ENCODE data around the gene MT1G.
"Not testable (repeated sequence)": the region's sequence is repeated elsewhere in the genome, so short reads cannot be mapped to it uniquely, and the experiment has no call there.

MT1G gene

DNA sequence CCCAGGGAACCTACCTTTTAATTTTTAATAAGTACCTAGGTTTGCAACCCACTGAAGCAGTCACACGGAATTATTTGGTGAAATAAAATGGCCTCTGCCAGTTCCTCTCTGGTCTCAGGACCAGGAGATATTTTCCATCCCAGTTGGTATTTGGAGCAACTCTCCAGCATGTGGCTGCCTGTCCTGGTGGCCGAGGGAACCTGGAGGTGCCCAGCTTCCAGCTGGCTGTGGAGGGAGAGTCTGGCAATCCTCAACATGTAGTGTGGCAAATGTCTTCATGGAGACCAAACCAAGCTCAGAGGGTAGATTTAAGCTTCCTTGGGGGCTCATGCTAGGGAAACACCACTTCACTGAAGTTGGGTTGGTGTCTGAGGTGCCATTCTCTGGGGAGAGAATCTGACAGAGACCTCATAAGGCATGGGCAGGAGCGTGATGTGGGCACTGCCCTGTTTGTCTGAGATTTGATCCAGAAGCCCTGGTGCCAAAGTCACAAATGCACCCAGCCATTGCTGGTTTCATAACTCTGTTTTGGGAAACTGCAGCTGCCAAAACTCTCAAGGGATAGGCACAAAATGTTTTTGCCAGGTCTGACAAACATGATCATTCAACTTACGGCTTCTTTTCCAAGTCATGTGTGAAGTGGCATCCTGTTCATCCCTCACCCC lies 17.2 kb upstream of the MT1G start:
- no peak for DNase-seq (ENCODE audit: low read depth in 2 of 2)

DNA sequence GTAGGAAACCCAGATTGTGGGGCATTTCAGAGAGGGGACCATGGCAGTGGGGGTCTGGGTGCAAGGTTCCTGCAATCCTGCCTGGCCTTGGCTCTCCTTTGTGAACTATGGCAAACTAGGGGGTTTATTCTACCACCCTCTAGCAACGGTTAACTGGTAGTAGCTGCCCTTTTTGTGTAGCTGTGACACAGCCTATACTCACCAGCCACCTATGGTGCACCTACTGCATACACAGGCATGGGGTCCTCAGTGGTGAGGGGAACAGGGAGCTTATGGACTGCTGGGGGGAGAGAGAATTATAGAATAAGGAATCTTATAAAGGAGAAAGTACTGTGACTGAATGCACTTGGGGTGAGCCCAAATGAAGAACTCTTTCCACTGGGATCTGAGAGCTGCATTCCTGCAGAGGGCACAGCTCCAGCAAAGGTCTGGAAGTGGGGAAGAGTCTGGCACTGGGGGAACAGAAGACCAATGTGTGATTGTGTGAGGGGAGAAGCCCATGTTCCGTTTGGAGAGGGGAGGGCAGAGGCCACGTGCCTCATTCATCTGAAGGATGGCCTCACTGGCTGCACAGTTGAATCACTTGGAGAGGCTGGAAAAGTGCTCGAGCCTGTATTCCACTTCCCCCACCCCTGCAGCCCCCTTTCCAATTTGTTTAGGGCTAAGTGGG lies 16.5 kb upstream of the MT1G start:
- DNase-seq (ENCODE audit: low read depth in 2 of 2): no peak

DNA sequence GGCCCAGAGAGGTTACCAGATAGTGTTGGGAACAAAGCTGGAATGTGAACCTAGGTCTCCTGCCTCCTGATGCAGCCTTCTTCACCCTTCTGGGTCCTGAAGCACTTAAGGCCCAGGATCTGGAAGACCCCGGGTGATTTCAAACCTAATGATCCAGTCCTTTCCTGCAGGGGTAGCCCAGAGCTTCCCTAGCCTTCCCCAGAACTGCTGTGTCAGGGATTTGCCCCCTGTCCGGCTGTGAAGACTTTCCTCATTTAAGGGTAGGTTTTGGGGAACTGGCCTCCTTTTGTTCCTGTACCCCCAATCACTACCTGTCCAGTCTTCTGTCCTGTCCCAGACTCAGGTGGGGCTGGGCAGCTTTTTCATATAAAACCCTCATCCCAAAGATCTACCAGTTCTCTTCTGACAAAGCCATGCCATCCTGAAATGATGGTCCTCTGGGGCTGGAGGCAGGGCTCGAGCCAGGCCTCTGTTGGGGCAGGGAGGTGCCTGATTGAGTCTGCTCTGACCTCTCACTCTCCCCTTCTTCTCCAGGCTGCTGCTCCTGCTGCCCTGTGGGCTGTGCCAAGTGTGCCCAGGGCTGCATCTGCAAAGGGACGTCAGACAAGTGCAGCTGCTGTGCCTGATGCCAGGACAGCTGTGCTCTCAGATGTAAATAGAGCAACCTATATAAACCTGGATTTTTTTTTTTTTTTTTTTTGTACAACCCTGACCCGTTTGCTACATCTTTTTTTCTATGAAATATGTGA lies 15.7 kb upstream of the MT1G start:
- no peak for DNase-seq (ENCODE audit: low read depth in 2 of 2)

DNA sequence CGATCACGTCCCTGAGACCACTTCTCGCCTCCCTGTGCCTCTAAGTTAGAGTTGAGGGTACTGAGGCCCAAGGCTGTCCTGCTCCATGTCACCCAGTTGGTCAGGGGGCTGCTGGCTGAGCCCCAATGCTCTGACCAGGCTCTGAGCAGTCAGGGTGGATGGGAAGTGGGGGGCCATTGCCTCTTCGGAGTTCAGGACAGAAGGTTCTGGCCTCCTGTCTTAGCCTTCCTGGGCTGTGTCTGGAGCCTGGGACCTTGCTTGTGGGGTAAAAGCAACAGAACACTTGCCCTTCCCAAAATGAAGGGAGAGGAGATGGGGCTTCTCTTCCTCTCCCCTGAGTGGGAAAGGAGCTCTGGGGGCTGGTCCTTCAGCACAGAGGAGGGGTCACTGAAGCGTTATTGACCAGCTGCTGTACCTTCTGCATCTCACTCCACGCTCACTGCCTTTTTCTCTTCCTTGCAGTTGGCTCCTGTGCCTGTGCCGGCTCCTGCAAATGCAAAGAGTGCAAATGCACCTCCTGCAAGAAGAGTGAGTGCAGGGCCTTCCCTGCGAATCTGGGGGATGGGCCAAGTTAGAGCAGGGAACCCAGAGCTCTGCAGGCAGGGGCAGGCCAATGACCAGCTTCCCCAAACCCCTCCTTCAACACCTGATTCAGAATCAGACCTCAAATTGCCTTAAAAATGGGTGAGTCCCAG lies 15.0 kb upstream of the MT1G start:
- DNase-seq (ENCODE audit: low read depth in 2 of 2): no peak

DNA sequence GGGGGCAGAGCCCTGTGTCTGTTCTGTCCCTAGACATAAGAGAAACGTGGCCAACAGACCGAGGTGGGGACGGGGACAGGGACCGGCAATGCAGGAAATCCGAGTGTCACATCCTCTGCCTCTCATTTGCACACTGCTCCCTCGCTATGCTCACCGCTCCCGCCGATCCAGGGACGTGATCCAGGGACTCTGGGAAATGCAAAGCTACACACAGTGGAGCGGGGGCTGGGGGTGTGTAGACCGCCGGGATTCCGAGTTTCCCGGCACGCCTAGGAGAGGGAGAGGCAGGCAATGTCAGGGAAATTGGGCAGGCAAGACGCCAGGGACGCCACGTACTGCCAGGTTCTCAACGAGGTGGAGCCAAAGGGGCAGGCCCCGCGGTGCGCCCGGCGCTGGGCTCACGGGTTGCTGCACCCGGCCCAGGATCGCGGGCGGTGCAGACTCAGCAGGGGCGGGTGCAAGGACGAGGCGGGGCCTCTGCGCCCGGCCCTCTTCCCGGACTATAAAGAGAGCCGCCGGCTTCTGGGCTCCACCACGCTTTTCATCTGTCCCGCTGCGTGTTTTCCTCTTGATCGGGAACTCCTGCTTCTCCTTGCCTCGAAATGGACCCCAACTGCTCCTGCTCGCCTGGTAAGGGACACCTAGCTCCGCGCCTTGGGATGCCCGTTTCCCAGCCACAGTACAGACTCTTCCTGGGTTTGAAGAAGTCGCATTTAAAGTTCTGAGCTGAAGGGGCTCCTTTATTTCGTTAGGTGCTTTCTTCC lies 14.3 kb upstream of the MT1G start, which contains the start of gene MT1X:
MT1X (plus strand) TSS at position 532 of the 764 bp plus-strand sequence; CDS start at position 603, 71 bp downstream.
- peak; percentile 68 to 76 for DNase-seq (ENCODE audit: low read depth in 2 of 2)

DNA sequence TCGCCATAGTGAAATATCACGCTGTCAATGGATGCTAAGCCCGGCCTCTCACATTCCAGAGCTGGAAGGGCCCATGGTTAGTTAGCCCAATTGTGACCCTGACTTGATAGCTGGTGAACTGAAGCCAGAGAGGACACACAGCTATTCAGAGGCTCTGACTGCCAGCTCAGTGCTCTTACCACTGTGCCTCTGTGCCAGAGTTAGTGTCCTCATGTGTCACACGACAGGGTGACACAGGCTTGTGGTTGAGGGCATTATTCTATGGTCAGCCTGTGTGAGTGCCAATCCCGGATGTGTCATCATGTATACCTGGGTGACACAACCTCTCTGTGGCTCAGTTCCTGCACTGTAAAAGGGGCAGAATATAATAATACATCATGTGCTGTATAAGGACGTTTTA lies 12.0 kb upstream of the MT1G start:
- DNase-seq (ENCODE audit: low read depth in 2 of 2): no peak

DNA sequence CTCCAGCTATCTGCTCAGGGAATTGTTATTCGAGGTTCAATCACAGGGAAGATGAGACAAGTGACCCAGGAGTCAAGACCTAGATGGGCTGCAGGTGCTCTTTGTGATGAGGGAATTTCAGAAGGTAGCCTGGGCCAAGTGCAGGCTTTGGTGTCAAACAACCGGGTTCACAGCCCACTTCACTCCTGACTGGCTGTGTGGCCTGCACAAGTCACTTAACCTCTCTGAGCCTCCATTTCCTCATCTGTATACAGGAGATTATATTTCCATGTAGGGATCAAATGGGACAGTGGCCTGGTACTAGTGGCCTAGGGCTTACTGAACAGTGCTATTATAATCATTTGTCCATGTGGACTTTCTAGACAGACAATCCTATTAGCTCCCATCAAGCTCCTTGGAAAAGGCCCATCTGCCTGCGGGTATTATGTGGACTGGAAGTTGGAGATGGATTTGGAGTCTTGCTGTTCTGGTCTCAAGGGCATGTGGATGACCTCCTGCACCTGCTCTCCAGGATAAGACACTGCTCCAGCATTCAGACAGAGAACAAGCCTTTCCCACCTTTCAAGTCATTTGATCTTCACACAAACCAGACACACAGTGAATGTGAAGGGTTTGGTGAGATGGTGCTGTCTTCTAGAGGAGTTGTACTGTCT lies 11.3 kb upstream of the MT1G start:
- no peak for DNase-seq (ENCODE audit: low read depth in 2 of 2)

DNA sequence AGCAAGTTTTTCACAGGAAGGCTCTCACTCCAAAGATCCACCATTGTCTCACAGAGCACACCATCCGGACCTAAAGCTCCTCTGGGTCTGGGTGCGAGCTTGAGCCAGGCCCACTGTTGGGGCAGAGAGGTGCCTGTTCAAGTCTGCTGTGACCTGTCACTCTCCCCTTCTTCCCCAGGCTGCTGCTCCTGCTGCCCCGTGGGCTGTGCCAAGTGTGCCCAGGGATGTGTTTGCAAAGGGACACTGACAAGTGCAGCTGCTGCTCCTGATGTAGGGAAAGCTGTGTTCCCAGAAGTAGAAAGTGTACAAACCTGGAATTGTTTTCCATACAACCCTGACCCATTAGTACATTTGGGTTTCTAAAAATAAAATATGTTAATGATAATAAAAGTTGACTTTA lies 9.6 kb upstream of the MT1G start:
- no peak for DNase-seq (ENCODE audit: low read depth in 2 of 2)

DNA sequence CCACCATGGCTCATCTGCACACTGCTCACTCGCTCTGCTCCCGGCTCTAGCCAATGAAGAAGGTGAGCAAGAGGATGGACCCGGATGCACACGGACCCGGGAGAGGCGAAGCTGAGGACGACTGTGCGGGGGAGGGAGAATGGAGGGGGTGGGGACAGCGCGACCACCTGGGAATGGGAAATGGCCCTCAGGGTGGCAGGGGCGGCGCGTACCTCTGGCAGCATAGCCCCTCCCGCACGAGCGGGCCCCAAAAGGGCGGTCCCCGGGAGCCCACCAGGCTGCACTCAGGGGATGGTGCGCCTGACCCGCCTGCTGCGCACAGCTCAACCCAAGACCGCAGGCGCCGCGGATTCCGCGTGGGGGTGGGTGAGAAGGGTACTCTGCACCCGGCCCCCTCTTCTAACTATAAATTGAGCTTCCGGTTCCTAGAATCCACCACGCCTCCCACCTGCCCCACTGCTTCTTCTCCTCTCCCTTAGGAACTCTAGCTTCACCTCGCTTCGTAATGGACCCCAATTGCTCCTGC lies 7.9 kb upstream of the MT1G start:
- peak; percentile 39 to 65 for DNase-seq (ENCODE audit: low read depth in 2 of 2)

DNA sequence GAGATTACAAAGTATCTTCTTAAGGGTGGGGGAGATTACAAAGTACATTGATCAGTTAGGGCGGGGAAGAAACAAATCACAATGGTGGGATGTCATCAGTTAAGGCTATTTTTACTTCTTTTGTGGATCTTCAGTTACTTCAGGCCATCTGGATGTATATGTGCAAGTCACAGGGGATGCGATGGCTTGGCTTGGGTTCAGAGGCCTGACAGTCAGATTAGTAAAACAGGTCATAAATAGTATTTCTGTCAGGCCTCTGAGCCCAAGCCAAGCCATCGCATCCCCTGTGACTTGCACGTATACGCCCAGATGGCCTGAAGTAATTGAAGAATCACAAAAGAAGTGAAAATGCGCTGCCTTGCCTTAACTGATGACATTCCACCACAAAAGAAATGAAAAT lies 6.7 kb upstream of the MT1G start:
- DNase-seq (ENCODE audit: low read depth in 2 of 2): not testable (repeated sequence)

DNA sequence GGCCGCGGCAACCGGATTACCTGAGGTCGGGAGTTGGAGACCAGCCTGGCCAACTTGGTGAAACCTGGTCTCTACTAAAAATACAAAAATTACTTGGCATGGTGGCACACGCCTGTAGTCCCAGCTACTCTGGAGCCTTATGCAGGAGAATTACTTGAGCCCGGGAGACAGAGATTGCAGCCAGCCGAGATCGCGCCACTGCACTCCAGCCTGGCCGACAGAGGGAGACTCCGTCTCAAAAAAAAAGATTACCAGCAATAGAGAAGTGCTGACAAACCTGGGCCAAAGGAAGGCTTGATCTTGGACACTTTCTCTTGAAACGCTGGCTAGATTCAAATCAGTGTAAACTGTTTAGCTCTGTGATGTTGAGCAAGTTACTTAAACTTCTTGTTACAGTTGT lies 6.1 kb upstream of the MT1G start:
- no peak for DNase-seq (ENCODE audit: low read depth in 2 of 2)

DNA sequence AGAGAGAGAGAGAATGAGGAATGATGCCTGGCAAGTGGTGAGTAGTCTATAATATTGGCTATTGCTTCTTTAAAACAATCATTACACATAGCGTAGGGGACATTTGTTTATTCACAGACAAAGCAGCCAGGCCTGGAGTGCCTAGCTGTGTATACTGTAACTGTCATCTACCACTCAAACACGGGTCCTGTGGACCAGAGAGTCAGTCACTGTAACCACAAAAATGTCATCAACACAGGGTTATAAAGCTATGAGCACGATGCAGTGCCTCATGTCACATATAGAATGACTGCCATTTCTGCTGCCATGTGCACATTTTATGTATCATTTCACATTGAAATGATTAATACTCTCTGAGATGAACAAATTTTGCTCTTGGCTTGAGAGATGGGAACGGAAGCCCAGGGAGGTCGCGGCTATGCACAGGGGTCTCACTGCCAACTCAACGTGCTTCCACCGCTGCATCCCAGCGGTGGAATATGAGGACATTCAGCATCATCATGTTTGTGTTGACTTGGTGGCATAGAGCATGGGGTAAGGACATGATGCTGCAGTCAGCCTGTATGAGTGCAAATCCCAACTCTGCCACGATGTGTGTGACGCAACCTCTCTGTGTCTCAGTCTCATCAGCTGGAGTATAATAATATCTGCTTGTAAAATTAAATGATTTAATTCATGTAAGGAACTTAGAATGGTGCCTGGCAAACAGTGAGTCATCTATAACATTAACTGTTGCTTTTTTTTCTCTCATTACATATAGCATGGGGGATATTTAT lies 5.1 kb upstream of the MT1G start:
- no peak for DNase-seq (ENCODE audit: low read depth in 2 of 2)

DNA sequence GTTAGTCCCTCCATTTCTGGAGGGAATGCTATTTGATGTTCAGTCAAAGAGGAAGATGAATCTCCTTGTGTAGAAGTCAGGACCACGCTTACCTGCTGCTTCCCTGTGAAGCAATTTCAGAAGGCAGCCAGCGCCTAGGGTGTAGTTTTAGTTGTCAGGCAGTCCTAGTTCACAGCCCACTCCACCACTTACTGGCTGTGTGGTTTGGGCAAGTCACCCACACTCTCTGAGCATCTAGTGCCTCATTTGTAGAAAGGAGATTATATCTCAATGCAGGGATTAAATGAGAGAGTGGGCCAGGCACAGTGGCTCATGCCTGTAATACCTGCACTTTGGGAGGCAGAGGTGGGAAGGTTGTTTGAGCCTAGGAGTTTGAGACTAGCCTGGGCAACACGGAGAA lies 4.3 kb upstream of the MT1G start:
- DNase-seq (ENCODE audit: low read depth in 2 of 2): not testable (repeated sequence)

DNA sequence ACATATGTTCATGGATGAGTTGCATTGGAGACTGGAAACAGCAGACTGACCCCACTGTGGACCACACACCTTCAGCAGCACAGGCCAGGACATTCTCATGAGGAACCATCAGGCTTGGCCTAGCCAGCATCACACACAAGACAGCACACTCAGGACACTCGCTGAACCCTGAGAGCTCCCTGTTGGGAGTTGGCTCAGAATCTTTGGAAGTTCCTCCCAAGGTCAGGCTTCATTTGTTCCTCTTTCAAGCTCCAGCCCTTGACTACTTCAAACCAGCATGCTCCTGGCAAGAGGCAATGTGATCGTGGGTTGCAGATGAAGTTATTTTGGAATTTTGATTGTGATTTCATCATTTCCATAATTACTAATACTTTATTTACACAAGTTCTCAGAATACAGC lies 3.8 kb upstream of the MT1G start:
- not testable (repeated sequence) for DNase-seq (ENCODE audit: low read depth in 2 of 2)

DNA sequence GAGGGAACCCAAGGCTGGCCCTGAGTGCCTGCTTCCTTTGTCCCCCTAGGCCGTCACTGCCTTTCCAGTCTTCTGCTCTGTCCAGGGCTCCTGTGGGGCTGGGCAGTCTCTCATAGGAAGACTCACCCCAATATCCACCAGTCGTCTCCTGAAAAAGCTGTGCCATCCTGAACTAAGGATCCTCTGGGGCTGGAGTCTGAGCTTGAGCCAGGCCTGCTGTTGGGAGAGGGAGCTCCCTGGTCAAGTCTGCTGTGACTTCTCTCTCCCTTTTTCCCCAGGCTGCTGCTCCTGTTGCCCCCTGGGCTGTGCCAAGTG lies 2.7 kb upstream of the MT1G start:
- DNase-seq (ENCODE audit: low read depth in 2 of 2): no peak

DNA sequence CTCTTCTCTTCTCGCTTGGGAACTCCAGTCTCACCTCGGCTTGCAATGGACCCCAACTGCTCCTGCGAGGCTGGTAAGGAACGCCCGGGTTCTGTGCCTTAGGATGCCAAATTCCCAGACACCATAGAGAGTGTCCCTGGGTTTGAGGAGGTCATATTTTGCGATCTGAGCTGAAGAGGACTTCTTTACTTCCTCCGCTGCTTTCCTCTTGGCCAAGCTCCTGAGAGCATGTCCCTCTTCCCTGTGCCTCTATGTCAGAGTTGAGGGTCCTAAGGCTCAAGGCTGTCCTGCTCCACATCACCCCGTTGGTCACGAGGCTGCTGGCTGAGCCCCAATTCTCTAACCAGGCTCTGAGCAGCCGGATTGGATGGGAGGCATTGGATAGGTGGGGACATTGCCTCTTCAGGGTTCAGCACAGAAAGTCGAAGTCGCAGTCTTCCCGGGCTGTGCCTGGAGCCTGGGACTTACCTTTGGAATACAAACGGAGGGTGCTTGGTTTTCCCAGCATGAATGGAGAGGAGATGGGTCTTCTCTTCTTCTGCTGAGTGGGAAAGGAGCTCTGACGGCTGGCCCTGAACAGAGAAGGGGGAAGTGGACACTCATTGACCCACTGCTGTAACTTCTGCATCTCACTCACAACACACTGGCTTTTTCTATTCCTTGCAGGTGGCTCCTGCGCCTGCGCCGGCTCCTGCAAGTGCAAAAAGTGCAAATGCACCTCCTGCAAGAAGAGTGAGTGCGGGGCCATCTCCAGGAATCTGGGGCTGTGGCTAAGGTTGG lies 2.2 kb upstream of the MT1G start:
- no peak for DNase-seq (ENCODE audit: low read depth in 2 of 2)

DNA sequence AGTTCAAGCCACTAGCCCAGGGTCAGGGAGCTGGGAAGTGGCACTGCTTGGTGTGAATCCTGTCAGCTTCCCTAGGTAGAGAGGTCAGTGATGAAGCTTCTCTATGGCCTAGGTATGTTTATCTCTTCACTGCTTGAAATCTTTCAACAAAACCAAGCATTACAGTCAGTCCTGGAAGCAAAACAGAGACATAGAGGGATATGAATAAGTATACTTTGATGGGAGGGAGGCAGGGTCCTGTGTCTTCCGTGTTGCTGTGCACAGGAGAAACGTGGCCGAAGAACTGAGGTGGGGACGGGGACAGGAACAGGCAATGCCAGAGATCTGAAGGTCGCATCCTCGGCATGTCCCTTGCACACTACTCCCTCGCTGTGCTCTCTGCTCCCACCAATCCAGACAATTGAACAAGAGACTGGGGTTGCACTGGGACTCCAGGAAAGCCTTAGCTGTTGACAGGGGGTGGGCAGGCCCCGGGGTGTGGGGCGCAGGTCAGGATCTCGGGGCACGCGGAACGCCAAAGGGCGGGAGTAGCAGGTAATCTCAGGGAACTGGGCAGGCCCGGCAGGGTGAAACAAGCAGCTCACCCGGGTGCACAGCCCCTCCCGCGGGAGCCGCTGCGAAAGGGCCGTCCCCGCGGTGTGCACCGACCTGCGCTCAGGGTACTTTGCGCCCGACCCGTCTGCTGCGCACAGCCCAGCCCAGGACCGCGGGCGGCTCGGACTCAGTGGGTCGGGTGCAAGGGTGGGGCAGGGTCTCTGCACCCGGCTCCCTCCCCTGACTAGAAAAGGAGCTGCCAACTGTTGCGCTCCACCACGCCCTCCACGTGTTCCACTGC lies 1.4 kb upstream of the MT1G start, which contains the start of gene MT1H:
MT1H (plus strand) TSS at position 810 of the 835 bp plus-strand sequence. CDS start 71 bp downstream, outside the sequence.
- DNase-seq (ENCODE audit: low read depth in 2 of 2): no peak
